ENCODE measurements around the gene DGKI.

The DGKI gene

DNA sequence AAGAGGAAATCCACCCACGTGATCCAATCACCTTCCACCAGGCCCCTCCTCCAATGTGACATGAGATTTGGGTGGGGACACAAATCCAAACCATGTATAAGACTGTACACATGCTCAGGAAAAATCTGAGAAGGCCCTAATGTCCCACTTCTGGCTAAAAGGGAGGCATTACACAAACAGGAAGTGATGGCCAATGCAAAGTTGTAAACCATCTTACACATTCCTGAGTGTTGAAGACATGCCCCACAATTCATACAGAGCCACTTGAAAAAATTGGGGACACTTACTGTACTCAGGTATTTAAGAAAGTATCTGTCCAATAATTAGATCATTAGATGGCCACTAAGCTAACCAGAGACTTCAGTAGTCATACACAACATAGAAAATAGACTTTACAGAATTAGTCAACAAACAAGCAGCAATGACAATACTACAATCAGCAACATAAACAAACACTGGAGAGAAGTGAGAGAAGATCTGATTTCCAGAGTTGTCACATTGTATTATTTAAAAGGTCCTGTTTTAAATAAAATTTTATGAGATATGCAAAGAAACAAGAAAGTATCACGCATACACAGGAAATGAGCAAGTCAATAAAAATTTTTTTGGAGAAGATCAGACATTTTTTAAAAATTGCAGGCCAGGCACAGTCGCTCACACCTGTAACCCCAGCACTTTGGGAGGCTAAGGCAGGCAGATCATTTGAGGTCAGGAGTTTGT lies 143.3 kb downstream of the DGKI start:
- no peak overlapping the region for H3K4me3 ChIP-seq (ENCODE audit: control insufficient read depth, low read depth, low read length)
- TF ChIP-seq, protein P1, sequence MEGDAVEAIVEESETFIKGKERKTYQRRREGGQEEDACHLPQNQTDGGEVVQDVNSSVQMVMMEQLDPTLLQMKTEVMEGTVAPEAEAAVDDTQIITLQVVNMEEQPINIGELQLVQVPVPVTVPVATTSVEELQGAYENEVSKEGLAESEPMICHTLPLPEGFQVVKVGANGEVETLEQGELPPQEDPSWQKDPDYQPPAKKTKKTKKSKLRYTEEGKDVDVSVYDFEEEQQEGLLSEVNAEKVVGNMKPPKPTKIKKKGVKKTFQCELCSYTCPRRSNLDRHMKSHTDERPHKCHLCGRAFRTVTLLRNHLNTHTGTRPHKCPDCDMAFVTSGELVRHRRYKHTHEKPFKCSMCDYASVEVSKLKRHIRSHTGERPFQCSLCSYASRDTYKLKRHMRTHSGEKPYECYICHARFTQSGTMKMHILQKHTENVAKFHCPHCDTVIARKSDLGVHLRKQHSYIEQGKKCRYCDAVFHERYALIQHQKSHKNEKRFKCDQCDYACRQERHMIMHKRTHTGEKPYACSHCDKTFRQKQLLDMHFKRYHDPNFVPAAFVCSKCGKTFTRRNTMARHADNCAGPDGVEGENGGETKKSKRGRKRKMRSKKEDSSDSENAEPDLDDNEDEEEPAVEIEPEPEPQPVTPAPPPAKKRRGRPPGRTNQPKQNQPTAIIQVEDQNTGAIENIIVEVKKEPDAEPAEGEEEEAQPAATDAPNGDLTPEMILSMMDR (conservative IDR thresholded peaks at IDR 0.05; ENCODE audit: control insufficient read depth, insufficient read depth, low read depth, low read length): no peak
- DNase-seq (ENCODE audit: low read depth): no peak

DNA sequence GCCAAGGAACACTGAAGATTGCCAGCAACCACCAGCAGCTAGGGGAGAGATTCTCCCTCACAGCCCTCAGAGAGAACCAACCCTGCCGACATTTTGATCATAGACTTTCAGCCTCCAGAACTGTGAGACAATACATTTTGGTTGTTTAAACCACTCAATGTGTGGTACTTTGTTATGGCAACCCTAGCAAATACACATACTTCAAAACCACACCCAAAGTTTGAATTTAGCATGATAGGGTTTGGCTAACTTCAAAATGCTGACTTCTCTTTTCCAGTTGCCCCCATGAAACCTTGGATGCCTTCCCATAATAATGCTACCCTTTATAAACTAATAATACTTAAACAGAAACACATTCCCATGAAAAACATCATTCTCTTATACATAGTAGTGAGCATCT lies 149.8 kb downstream of the DGKI start:
- TF ChIP-seq, protein P1 (conservative IDR thresholded peaks at IDR 0.05; ENCODE audit: control insufficient read depth, insufficient read depth, low read depth, low read length): no peak
- H3K4me3 ChIP-seq (ENCODE audit: control insufficient read depth, low read depth, low read length): no peak overlapping the region
- no peak for DNase-seq (ENCODE audit: low read depth)

DNA sequence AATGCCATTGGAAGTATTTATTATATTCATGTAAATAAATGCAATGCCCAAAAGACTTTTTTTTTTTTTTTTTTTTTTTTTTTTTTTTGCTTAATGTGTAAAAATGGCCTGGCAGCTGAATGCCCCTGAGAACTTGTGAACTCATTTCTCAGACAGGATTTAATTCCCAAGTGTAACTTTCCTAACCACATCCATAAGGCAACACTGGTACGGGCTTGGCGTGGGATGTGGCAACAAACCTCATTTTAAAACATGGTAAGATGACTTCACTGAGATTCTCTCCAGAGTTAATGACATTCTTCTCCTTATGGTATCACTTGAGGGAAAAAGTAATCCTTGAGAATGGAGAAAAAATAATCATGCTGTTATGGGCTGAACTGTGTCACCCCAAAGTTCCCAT lies 150.4 kb downstream of the DGKI start:
- peak; percentile 74 for DNase-seq (ENCODE audit: low read depth)
- TF ChIP-seq, protein P1 (conservative IDR thresholded peaks at IDR 0.05; ENCODE audit: control insufficient read depth, insufficient read depth, low read depth, low read length): no peak
- H3K4me3 ChIP-seq (ENCODE audit: control insufficient read depth, low read depth, low read length): no peak overlapping the region

- DNase-seq (ENCODE audit: low read depth): no peak
- no peak overlapping the region for H3K4me3 ChIP-seq (ENCODE audit: control insufficient read depth, low read depth, low read length)
- TF ChIP-seq, protein P1 (conservative IDR thresholded peaks at IDR 0.05; ENCODE audit: control insufficient read depth, insufficient read depth, low read depth, low read length): no peak
Measured at GRCh38 chr7:137695942-137696341, 150.8 kb downstream of the DGKI start.

DNA sequence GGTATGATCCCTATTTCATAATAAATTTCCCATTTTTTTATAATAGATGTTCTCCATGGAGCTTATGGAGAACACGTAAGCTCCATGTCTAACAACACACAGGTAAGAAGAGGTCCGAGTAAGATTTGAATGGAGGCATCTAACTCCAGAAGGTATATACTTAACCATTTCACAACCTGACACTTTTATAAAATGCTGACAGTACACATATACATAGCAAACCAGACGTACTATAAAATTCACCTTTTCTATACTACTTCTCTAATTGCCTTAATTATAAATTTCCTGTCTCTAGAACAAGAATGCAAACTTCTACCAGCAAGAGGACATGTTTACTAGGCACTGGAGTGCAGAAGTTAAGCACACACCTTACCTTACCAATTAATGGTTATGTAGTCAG lies 151.3 kb downstream of the DGKI start:
- TF ChIP-seq, protein P1 (conservative IDR thresholded peaks at IDR 0.05; ENCODE audit: control insufficient read depth, insufficient read depth, low read depth, low read length): no peak
- no peak overlapping the region for H3K4me3 ChIP-seq (ENCODE audit: control insufficient read depth, low read depth, low read length)
- DNase-seq (ENCODE audit: low read depth): no peak

DNA sequence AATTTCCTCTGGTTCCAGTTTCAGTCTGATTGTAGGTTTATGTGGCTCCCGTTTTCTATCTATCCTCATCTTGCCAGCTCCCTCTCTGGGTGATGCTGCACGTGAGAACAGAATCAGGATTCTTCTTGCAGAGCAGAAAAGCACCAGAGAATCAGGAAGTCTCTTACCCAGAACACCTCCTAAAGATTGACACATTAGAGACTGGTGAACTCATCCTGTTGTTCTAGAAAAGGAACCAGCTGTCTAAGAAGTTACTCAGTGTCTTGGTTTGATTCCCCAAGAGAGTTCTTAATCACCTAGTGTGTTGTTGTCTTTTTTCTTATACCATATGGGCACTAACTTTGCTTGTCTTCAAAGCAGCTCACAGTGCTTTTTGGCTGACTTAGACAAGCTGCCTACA lies 152.4 kb downstream of the DGKI start:
- TF ChIP-seq, protein P1 (conservative IDR thresholded peaks at IDR 0.05; ENCODE audit: control insufficient read depth, insufficient read depth, low read depth, low read length): no peak
- DNase-seq (ENCODE audit: low read depth): peak; percentile 90
- H3K4me3 ChIP-seq (ENCODE audit: control insufficient read depth, low read depth, low read length): no peak overlapping the region
